OCI-LY1 (cell line): ENCODE data around the gene TBPL1.

Source experiments
- H2AFZ ChIP-seq: fragments of 200-600 bp; sonication (generic), shearing (Covaris generic); 2 replicates; pipeline ENCODE4 v1.6.0; 2014; ENCODE audit warnings: antibody characterized with exemption, mild to moderate bottlenecking, low read length
- H3F3A ChIP-seq: fragments of 200-600 bp; sonication (generic), shearing (Covaris generic); 2 replicates; pipeline ENCODE4 v1.6.0; 2014; ENCODE audit warnings: mild to moderate bottlenecking, antibody characterized with exemption, low read length, moderate library complexity; ENCODE audit not compliant: insufficient read depth
- H3K27ac ChIP-seq: fragments of 200-600 bp; sonication (generic); 2 replicates; pipeline ENCODE4 v1.5.1; 2014; ENCODE audit warnings: low read length, mixed run types, mild to moderate bottlenecking, low read depth; ENCODE audit not compliant: poor library complexity, severe bottlenecking
- H3K27me3 ChIP-seq: fragments of 200-600 bp; sonication (generic); 2 replicates; pipeline ENCODE4 v1.6.0; 2014; ENCODE audit warnings: antibody characterized with exemption, mild to moderate bottlenecking, low read length, moderate library complexity; ENCODE audit not compliant: insufficient read depth
- H3K36me3 ChIP-seq: fragments of 200-600 bp; sonication (generic); 2 replicates; pipeline ENCODE4 v1.6.1; 2014; ENCODE audit warnings: mild to moderate bottlenecking, antibody characterized with exemption, low read length, moderate library complexity, mixed read lengths; ENCODE audit not compliant: insufficient read depth
- H3K4me1 ChIP-seq: fragments of 200-600 bp; sonication (generic); 2 replicates; pipeline ENCODE4 v1.5.1; 2014; ENCODE audit warnings: mild to moderate bottlenecking, low read length, moderate library complexity; ENCODE audit not compliant: insufficient read depth, severe bottlenecking
- H3K4me2 ChIP-seq: fragments of 200-600 bp; sonication (generic), shearing (Covaris generic); 2 replicates; pipeline ENCODE4 v1.6.1; 2014; ENCODE audit warnings: low read length
- H3K4me3 ChIP-seq: fragments of 200-600 bp; sonication (generic); 2 replicates; pipeline ENCODE4 v1.5.1; 2014; ENCODE audit warnings: low read length, low read depth, mild to moderate bottlenecking, mixed read lengths; ENCODE audit not compliant: poor library complexity, severe bottlenecking
- H3K79me2 ChIP-seq: fragments of 200-600 bp; shearing (Covaris generic); 2 replicates; pipeline ENCODE4 v1.6.1; 2016; ENCODE audit warnings: mixed run types, low read length, mixed read lengths; ENCODE audit not compliant: insufficient read depth
- H3K9ac ChIP-seq: fragments of 200-600 bp; sonication (generic), shearing (Covaris generic); 2 replicates; pipeline ENCODE4 v1.6.1; 2014; ENCODE audit warnings: mild to moderate bottlenecking, low read length, mixed read lengths
- H3K9me2 ChIP-seq: fragments of 200-600 bp; sonication (generic), shearing (Covaris generic); 2 replicates; pipeline ENCODE4 v1.6.1; 2014; ENCODE audit warnings: low read depth, mild to moderate bottlenecking, low read length, mixed read lengths
- H3K9me3 ChIP-seq: fragments of 200-600 bp; shearing (Covaris generic); 2 replicates; pipeline ENCODE4 v1.6.1; 2014; ENCODE audit warnings: low read length, mixed read lengths
- H4K20me1 ChIP-seq: fragments of 200-600 bp; sonication (generic), shearing (Covaris generic); 2 replicates; pipeline ENCODE4 v1.6.0; 2016; ENCODE audit warnings: mild to moderate bottlenecking, low read length; ENCODE audit not compliant: insufficient read depth
- EZH2 ChIP-seq: fragments of 200-600 bp; sonication (generic), shearing (Covaris generic); IDR thresholded peaks from 2 replicates; pipeline ENCODE4 v1.8.0; 2017; ENCODE audit warnings: borderline replicate concordance, mixed run types, mild to moderate bottlenecking, antibody characterized with exemption, low read length, moderate library complexity, mixed read lengths
- TF ChIP-seq, protein P1 (sequence below): fragments of 200-600 bp; sonication (generic), shearing (Covaris generic); IDR thresholded peaks from 2 replicates; pipeline ENCODE4 v1.5.1; 2017; ENCODE audit warnings: mild to moderate bottlenecking, antibody characterized with exemption, low read length, moderate library complexity, mixed read lengths

Gene TBPL1

DNA sequence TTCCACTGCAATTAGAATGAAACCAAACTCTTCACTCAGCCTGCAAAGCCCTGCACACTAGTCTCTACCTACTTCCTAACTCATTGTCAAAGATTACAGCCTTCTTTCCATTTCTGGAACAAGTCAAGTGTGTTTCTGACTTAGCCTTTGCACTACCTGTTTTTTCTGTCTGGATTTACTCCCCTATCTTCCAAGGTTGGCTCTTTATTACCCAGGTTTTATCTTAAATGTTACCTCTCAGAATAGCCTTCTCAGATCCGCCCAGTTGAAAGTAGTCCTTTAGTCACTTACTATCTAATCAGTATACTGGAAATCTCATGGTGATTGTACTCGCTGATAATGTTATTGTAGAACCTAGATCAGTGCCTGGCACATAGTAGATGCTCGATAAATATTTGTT, 42.7 kb downstream of the TBPL1 start:
- Histone ChIP-seq H3K9ac (no peak overlapping the region), H4K20me1 (no peaks in the 10 kb centered on the region), H3K79me2 (no peaks in the 10 kb centered on the region), H3K4me1 (no peaks in the 10 kb centered on the region), H3K36me3 (no peaks in the 10 kb centered on the region), H2AFZ (no peak overlapping the region), H3K9me3 (no peaks in the 10 kb centered on the region), H3K9me2 (no peaks in the 10 kb centered on the region), H3F3A (no peaks in the 10 kb centered on the region; the same call in 1 of the 2 replicates), H3K4me2 (no peak overlapping the region), H3K27ac (no peak overlapping the region), H3K4me3 (no peak overlapping the region), H3K27me3 (no peaks in the 10 kb centered on the region)
- TF ChIP-seq, protein P1, sequence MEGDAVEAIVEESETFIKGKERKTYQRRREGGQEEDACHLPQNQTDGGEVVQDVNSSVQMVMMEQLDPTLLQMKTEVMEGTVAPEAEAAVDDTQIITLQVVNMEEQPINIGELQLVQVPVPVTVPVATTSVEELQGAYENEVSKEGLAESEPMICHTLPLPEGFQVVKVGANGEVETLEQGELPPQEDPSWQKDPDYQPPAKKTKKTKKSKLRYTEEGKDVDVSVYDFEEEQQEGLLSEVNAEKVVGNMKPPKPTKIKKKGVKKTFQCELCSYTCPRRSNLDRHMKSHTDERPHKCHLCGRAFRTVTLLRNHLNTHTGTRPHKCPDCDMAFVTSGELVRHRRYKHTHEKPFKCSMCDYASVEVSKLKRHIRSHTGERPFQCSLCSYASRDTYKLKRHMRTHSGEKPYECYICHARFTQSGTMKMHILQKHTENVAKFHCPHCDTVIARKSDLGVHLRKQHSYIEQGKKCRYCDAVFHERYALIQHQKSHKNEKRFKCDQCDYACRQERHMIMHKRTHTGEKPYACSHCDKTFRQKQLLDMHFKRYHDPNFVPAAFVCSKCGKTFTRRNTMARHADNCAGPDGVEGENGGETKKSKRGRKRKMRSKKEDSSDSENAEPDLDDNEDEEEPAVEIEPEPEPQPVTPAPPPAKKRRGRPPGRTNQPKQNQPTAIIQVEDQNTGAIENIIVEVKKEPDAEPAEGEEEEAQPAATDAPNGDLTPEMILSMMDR = no peak
- TF ChIP-seq EZH2 = no peak

GRCh38 chr6:133997267-133997666, 44.2 kb downstream of the TBPL1 start:
- no peaks in the 10 kb centered on the region for H3K4me1 ChIP-seq
- H3K79me2 ChIP-seq = no peaks in the 10 kb centered on the region
- H3K36me3 ChIP-seq = no peaks in the 10 kb centered on the region
- H3K27me3 ChIP-seq = no peaks in the 10 kb centered on the region
- TF ChIP-seq, protein P1 = no peak
- TF ChIP-seq EZH2 = no peak
- no peak overlapping the region for H3K27ac ChIP-seq
- no peak overlapping the region for H3K9ac ChIP-seq
- H3F3A ChIP-seq = no peaks in the 10 kb centered on the region; the same call in 1 of the 2 replicates
- no peaks in the 10 kb centered on the region for H4K20me1 ChIP-seq
- H3K9me3 ChIP-seq = no peaks in the 10 kb centered on the region
- no peaks in the 10 kb centered on the region for H3K9me2 ChIP-seq
- H3K4me2 ChIP-seq = no peak overlapping the region
- no peak overlapping the region for H3K4me3 ChIP-seq
- no peak overlapping the region for H2AFZ ChIP-seq

DNA sequence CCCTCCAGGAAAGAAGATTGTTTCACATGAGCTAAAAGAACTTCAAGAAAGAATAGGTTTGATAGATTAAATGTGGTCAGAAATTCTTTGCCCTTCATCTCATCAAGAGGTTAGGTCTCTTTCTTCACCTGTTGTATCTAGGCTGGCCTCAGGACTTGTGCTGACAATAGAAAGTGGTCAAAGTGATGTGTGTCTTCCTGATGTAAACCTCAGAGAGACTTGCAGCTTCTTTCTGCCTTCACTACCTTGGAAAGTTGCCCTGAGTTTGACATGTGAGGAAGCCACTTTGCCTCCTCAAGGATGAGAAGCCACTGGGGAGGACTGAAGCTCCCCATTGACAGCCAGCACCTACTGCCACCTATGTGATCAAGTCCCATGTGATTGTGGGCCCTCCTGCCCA, 46.3 kb downstream of the TBPL1 start:
- no peak overlapping the region for H2AFZ ChIP-seq
- H3K4me3 ChIP-seq = no peak overlapping the region
- H3K27me3 ChIP-seq = no peaks in the 10 kb centered on the region
- no peaks in the 10 kb centered on the region; the same call in 1 of the 2 replicates for H3F3A ChIP-seq
- no peaks in the 10 kb centered on the region for H3K9me2 ChIP-seq
- no peaks in the 10 kb centered on the region for H3K9me3 ChIP-seq
- H3K4me2 ChIP-seq = no peak overlapping the region
- no peak overlapping the region for H3K9ac ChIP-seq
- no peaks in the 10 kb centered on the region for H3K36me3 ChIP-seq
- TF ChIP-seq, protein P1 = no peak
- TF ChIP-seq EZH2 = no peak
- H3K4me1 ChIP-seq = peaks cover 9% of the 10 kb centered on the region
- no peaks in the 10 kb centered on the region for H3K79me2 ChIP-seq
- no peak overlapping the region for H3K27ac ChIP-seq
- no peaks in the 10 kb centered on the region for H4K20me1 ChIP-seq
